Measurements from ENCODE around the gene SSBP3. TPM values are rescaled to one million over a fixed set of nuclear protein-coding genes. Genes with fewer than 3 reads are reported as not detected.

Gene SSBP3
- polyA plus RNA-seq, 1 donor (not counting 4 experiments of a cell fraction or from before 2014, with no cell fraction given): 16.9 TPM

DNA sequence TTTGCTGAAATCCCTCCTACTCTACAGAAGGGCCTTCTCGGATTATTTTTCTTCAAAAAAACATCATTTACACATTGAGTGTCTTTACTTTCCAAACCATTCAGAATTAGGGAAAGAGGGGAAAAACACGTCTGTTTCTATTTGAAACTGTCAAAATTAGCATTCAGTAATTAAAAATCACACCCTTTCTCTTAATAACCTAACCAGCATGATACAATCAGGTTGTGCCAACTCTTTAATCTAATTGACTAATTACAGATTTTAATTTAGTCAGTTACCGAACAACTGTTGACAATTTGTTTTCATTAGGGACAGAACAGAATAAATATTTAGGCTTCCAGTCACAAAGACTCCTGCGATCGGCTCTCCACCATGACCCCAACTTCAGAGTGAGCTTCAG is 18.8 kb downstream of the SSBP3 start:
- H3K27me3 ChIP-seq (ENCODE audit: control insufficient read depth, extremely low read depth, insufficient read depth, low read length): no peaks in the 10 kb centered on the region
- dilution Hi-C loops (cut with MboI; ENCODE audit: extremely low pct_ligation_motif_present, low sequenced_read_pairs): no loop called here
- H3K79me2 ChIP-seq (ENCODE audit: control insufficient read depth, insufficient read depth, low read length): no peaks in the 10 kb centered on the region
- H3K36me3 ChIP-seq (ENCODE audit: control insufficient read depth in 2 of 2, extremely low read depth in 1 of 2, insufficient read depth in 2 of 2, low read length in 2 of 2): peaks cover 3 to 6% of the 10 kb centered on the region in 2 experiments
- no peak overlapping the region for H3K4me2 ChIP-seq (ENCODE audit: control insufficient read depth, extremely low read depth, insufficient read depth, low read depth, low read length)
- no peaks in the 10 kb centered on the region for H3K9me3 ChIP-seq (ENCODE audit: control insufficient read depth, low read depth, low read length)
- TF ChIP-seq EZH2 (IDR thresholded peaks at IDR 0.05; ENCODE audit: low read length): no peak
- TF ChIP-seq, protein P1, sequence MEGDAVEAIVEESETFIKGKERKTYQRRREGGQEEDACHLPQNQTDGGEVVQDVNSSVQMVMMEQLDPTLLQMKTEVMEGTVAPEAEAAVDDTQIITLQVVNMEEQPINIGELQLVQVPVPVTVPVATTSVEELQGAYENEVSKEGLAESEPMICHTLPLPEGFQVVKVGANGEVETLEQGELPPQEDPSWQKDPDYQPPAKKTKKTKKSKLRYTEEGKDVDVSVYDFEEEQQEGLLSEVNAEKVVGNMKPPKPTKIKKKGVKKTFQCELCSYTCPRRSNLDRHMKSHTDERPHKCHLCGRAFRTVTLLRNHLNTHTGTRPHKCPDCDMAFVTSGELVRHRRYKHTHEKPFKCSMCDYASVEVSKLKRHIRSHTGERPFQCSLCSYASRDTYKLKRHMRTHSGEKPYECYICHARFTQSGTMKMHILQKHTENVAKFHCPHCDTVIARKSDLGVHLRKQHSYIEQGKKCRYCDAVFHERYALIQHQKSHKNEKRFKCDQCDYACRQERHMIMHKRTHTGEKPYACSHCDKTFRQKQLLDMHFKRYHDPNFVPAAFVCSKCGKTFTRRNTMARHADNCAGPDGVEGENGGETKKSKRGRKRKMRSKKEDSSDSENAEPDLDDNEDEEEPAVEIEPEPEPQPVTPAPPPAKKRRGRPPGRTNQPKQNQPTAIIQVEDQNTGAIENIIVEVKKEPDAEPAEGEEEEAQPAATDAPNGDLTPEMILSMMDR (optimal IDR thresholded peaks at IDR 0.05 in 1 of 3, IDR thresholded peaks at IDR 0.05 in 1 of 3, conservative IDR thresholded peaks at IDR 0.05 in 1 of 3; ENCODE audit: extremely low read depth in 1 of 3, insufficient read depth in 2 of 3, low read length in 3 of 3): no peak
- DNase-seq (ENCODE audit: low read depth, low spot score) (no peak), FAIRE-seq (no peak)
- no peak overlapping the region for H3K4me3 ChIP-seq (ENCODE audit: control insufficient read depth in 2 of 3, extremely low read depth in 1 of 3, insufficient read depth in 2 of 3, low read depth in 1 of 3, low read length in 3 of 3)
- no peak overlapping the region for H2AFZ ChIP-seq (ENCODE audit: control insufficient read depth, low read length)
- no peak overlapping the region for H3K9ac ChIP-seq (ENCODE audit: control insufficient read depth, extremely low read depth, insufficient read depth, low read length)
- no peaks in the 10 kb centered on the region for H3K4me1 ChIP-seq (ENCODE audit: control insufficient read depth, extremely low read depth, insufficient read depth, low read length)
- H3K27ac ChIP-seq (ENCODE audit: control insufficient read depth, insufficient read depth, low read length): no peak overlapping the region
- H3K9me1 ChIP-seq (ENCODE audit: control insufficient read depth, extremely low read depth, insufficient read depth, low read length): no peaks in the 10 kb centered on the region
- no peaks in the 10 kb centered on the region for H4K20me1 ChIP-seq (ENCODE audit: control insufficient read depth, extremely low read depth, insufficient read depth, low read length)

DNA sequence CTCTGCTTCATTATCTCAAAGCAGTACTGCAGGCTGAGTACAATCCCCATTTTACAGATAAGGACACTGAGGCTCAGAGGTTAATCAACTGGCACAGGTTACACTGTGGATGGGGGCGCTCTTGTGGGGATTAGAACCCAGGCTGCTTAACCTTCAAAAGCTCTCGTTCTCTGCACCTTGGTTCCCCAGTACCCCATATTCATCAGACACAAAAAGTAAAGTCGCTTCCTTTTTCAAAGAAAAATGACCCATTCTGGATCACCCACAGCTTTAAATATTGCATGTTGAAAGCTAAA is 20.5 kb downstream of the SSBP3 start:
- Histone ChIP-seq H3K9me1 (ENCODE audit: control insufficient read depth, extremely low read depth, insufficient read depth, low read length) (no peaks in the 10 kb centered on the region), H2AFZ (ENCODE audit: control insufficient read depth, low read length) (no peak overlapping the region), H3K9me3 (ENCODE audit: control insufficient read depth, low read depth, low read length) (no peaks in the 10 kb centered on the region), H3K4me2 (ENCODE audit: control insufficient read depth, extremely low read depth, insufficient read depth, low read depth, low read length) (no peak overlapping the region), H3K36me3 (ENCODE audit: control insufficient read depth in 2 of 2, extremely low read depth in 1 of 2, insufficient read depth in 2 of 2, low read length in 2 of 2) (peaks cover 0 to 1% of the 10 kb centered on the region in 2 experiments), H3K4me1 (ENCODE audit: control insufficient read depth, extremely low read depth, insufficient read depth, low read length) (no peaks in the 10 kb centered on the region), H4K20me1 (ENCODE audit: control insufficient read depth, extremely low read depth, insufficient read depth, low read length) (no peaks in the 10 kb centered on the region), H3K79me2 (ENCODE audit: control insufficient read depth, insufficient read depth, low read length) (no peaks in the 10 kb centered on the region), H3K4me3 (ENCODE audit: control insufficient read depth in 2 of 3, extremely low read depth in 1 of 3, insufficient read depth in 2 of 3, low read depth in 1 of 3, low read length in 3 of 3) (no peak overlapping the region), H3K9ac (ENCODE audit: control insufficient read depth, extremely low read depth, insufficient read depth, low read length) (no peak overlapping the region), H3K27me3 (ENCODE audit: control insufficient read depth, extremely low read depth, insufficient read depth, low read length) (no peaks in the 10 kb centered on the region), H3K27ac (ENCODE audit: control insufficient read depth, insufficient read depth, low read length) (no peak overlapping the region)
- dilution Hi-C loops (cut with MboI; ENCODE audit: extremely low pct_ligation_motif_present, low sequenced_read_pairs): no loop called here
- TF ChIP-seq EZH2 (IDR thresholded peaks at IDR 0.05; ENCODE audit: low read length): no peak
- TF ChIP-seq, protein P1 (optimal IDR thresholded peaks at IDR 0.05 in 1 of 3, IDR thresholded peaks at IDR 0.05 in 1 of 3, conservative IDR thresholded peaks at IDR 0.05 in 1 of 3; ENCODE audit: extremely low read depth in 1 of 3, insufficient read depth in 2 of 3, low read length in 3 of 3): no peak
- FAIRE-seq (no peak), DNase-seq (ENCODE audit: low read depth, low spot score) (no peak)
